ENCODE data around the gene SNN. TPM values are rescaled to one million over a fixed set of nuclear protein-coding genes. Genes with fewer than 3 reads are reported as not detected.

Gene SNN
- total and polyA plus RNA-seq, 9 of the 15 experiments (the other 6 are each of a cell fraction or from before 2014, with no cell fraction given): 0.07 to 2.9 (median 1.9) TPM

- Histone ChIP-seq H3K9me3 (replicated peaks; ENCODE audit: control insufficient read depth, insufficient read depth, low read depth, low read length) (no peaks in the 10 kb centered on the region), H3K4me3 (no peak overlapping the region), H3K9ac (ENCODE audit: insufficient read depth in 1 of 2, low read depth in 2 of 2, low read length in 2 of 2) (peak overlapping the region in 1 of 2 experiments; percentile 53; a peak in 1 of 4 replicates), H3K4me2 (ENCODE audit: insufficient read depth, low read length) (no peak overlapping the region), H3K9me1 (ENCODE audit: control insufficient read depth, insufficient read depth, low read length) (no peaks in the 10 kb centered on the region), H3K79me2 (ENCODE audit: control insufficient read depth, insufficient read depth, low read length) (no peaks in the 10 kb centered on the region), H3K36me3 (ENCODE audit: control insufficient read depth, insufficient read depth, low read length) (peaks cover 36% of the 10 kb centered on the region; the same call in 2 of the 3 replicates), H3K27me3 (ENCODE audit: control insufficient read depth in 2 of 2, insufficient read depth in 2 of 2, low read length in 2 of 2) (no peaks in the 10 kb centered on the region), H4K20me1 (replicated peaks; ENCODE audit: control insufficient read depth, insufficient read depth, low read length) (peaks cover 9% of the 10 kb centered on the region), H3K4me1 (replicated peaks in 1 of 2; ENCODE audit: control insufficient read depth in 2 of 2, insufficient read depth in 2 of 2, low read length in 2 of 2) (peaks cover 0 to 41% of the 10 kb centered on the region in 2 experiments; a peak in 3 of 5 replicates), H2AFZ (ENCODE audit: low read depth, low read length) (no peak overlapping the region), H3K27ac (ENCODE audit: extremely low read depth, low read depth, low read length) (no peak overlapping the region)
- BruUV-seq (replicated peaks): no TSS peak
- ChIA-PET CTCF (ENCODE audit: low intra/inter-chr PET ratio) (interaction anchor here (0.6 kb wide), 1 partner anchor 722 kb away, joined by 3 read pairs; no protein-coding TSS in a partner anchor), POLR2A (interaction anchor here (0.5 to 0.9 kb wide), 2 partner anchors 121 to 442 kb away, joined by 3 read pairs; partner anchors contain the start of gene ZC3H7A)
- 67% methylated on average over 39 of the region's 42 CpGs for WGBS (ENCODE audit: insufficient coverage, low coverage, missing lambda C conversion rate)
- in situ Hi-C loops (cut with MboI) (no loop called here), intact Hi-C loops (cut with micrococcal nuclease) (loop anchor here (10.0 kb wide), 1 partner anchor 139 kb away; no protein-coding TSS in a partner anchor)
- ATAC-seq: no peak; the same call in 1 of the 3 replicates
- no peak for DNase-seq (ENCODE audit: extremely low read depth in 1 of 4, low spot score in 3 of 4)
- peak; percentile 61 for FAIRE-seq
- TF ChIP-seq SMAD1 (IDR thresholded peaks at IDR 0.05; ENCODE audit: low read depth, low read length, partially characterized antibody) (no peak), CTCF (IDR thresholded peaks at IDR 0.05 in 2 of 3, conservative IDR thresholded peaks at IDR 0.05 in 1 of 3; ENCODE audit: insufficient read depth in 2 of 3, low read depth in 1 of 3, low read length in 3 of 3) (0 out of 6 replicates have a peak, but pooled peaks of 1 of the 3 experiments have one; percentile 4), RAD21 (CRISPR knock-in tag; conservative IDR thresholded peaks at IDR 0.05 in 1 of 2, IDR thresholded peaks at IDR 0.05 in 1 of 2) (0 out of 4 replicates have a peak, but pooled peaks of 1 of the 2 experiments have one; percentile 7), TCFL5 (CRISPR knock-in tag; conservative IDR thresholded peaks at IDR 0.05) (no peak), TCF7L2 (IDR thresholded peaks at IDR 0.05; ENCODE audit: low read depth, low read length) (no peak), CBX8 (IDR thresholded peaks at IDR 0.05; ENCODE audit: borderline replicate concordance, extremely low read depth, low read depth, low read length, poor library complexity, severe bottlenecking) (no peak), RBM22 (IDR thresholded peaks at IDR 0.05; ENCODE audit: low read depth, low read length, poor library complexity, severe bottlenecking) (peak; percentile 24), KAT7 (CRISPR knock-in tag; IDR thresholded peaks at IDR 0.05; ENCODE audit: borderline replicate concordance) (no peak), POLR2G (IDR thresholded peaks at IDR 0.05; ENCODE audit: low read depth, low read length) (peak; percentile 54; the same call in 1 of the 2 replicates), ATF3 (IDR thresholded peaks at IDR 0.05) (peak; percentile 39), ATF3 (CRISPR knock-in tag; conservative IDR thresholded peaks at IDR 0.05) (no peak), MCM5 (IDR thresholded peaks at IDR 0.05; ENCODE audit: low read depth) (no peak), MCM2 (IDR thresholded peaks at IDR 0.05; ENCODE audit: low read depth) (no peak), FOSL1 (tag; conservative IDR thresholded peaks at IDR 0.05) (peak; percentile 39)
These were observed 7.6 kb downstream of the SNN start for GRCh38 chr16:11675561-11676511.

All from K562 (cell line).